Stimulated activated CD4-positive, alpha-beta T cell treated with anti-CD3 and anti-CD28 coated beads, TNF-alpha, amount 100 ng/mL, for 24 hours (primary cell): ENCODE results near the gene VWA5B2.

ENCODE experiments used
- DNase-seq, 3 experiments: peaks; one replicate each; pipeline ENCODE4 v3.0.0-alpha.2; 2020; ENCODE audit warnings: low read depth in 3 of 3

VWA5B2 gene

GRCh38 chr3:184223946-184224345 is 5.4 kb upstream of the VWA5B2 start:
- DNase-seq = no peak

- peak; percentile 22 to 51 (median 22) for DNase-seq
These were observed 1.9 kb upstream of the VWA5B2 start for GRCh38 chr3:184227481-184227935.

- no peak for DNase-seq
These were observed 828 bp upstream of the VWA5B2 start for GRCh38 chr3:184228376-184229137.

GRCh38 chr3:184230081-184230602 is 757 bp downstream of the VWA5B2 start:
- DNase-seq = no peak

GRCh38 chr3:184230603-184231528 is 1.5 kb downstream of the VWA5B2 start:
- DNase-seq = no peak

GRCh38 chr3:184231671-184232070 is 2.3 kb downstream of the VWA5B2 start:
- DNase-seq = no peak

GRCh38 chr3:184233127-184233843 is 3.9 kb downstream of the VWA5B2 start:
- DNase-seq = no peak

- DNase-seq = no peak
These were observed 4.8 kb downstream of the VWA5B2 start for GRCh38 chr3:184234224-184234623.

GRCh38 chr3:184234671-184235380 is 5.4 kb downstream of the VWA5B2 start:
- no peak for DNase-seq

GRCh38 chr3:184235381-184236032 is 6.1 kb downstream of the VWA5B2 start:
- DNase-seq = no peak

GRCh38 chr3:184236033-184236410 is 6.6 kb downstream of the VWA5B2 start:
- no peak for DNase-seq

GRCh38 chr3:184236636-184237035 is 7.3 kb downstream of the VWA5B2 start:
- DNase-seq = no peak

GRCh38 chr3:184237211-184237610 is 7.8 kb downstream of the VWA5B2 start:
- no peak for DNase-seq

GRCh38 chr3:184237807-184238206 is 8.4 kb downstream of the VWA5B2 start:
- no peak for DNase-seq

GRCh38 chr3:184238246-184238818 is 8.9 kb downstream of the VWA5B2 start:
- no peak for DNase-seq

- DNase-seq = no peak
These were observed 9.8 kb downstream of the VWA5B2 start for GRCh38 chr3:184239221-184239620.

GRCh38 chr3:184239708-184240107 is 10.3 kb downstream of the VWA5B2 start:
- no peak for DNase-seq

GRCh38 chr3:184240384-184241140 is 11.2 kb downstream of the VWA5B2 start:
- no peak for DNase-seq

- no peak for DNase-seq
These were observed 11.7 kb downstream of the VWA5B2 start for GRCh38 chr3:184241141-184241446.
